Bronchial epithelial cell (primary cell): ENCODE data around the gene SLC1A4. TPM values are rescaled to one million over a fixed set of nuclear protein-coding genes. Genes with fewer than 3 reads are reported as not detected.

Source experiments
- DNase-seq: peaks from one replicate; pipeline ENCODE4 v3.0.0-alpha.2; 2010; ENCODE audit warnings: low read depth
- FAIRE-seq: peaks from 2 replicates; lab custom pipeline; 2011; peaks lifted over from hg19 to GRCh38; lab: Jason Lieb, UNC
- H3K27me3 ChIP-seq: 2 replicates; pipeline ENCODE4 v1.5.1; 2011; ENCODE audit warnings: low read length; ENCODE audit not compliant: control insufficient read depth, insufficient read depth
- H3K36me3 ChIP-seq: 2 replicates; pipeline ENCODE4 v1.5.1; 2011; ENCODE audit warnings: low read length; ENCODE audit not compliant: control insufficient read depth, insufficient read depth
- H3K4me3 ChIP-seq: 2 replicates; pipeline ENCODE4 v1.5.1; 2011; ENCODE audit warnings: mild to moderate bottlenecking, low read depth, low read length, control low read depth
- CTCF ChIP-seq: IDR thresholded peaks from 2 replicates; pipeline ENCODE4 v1.5.1; 2011; ENCODE audit warnings: mild to moderate bottlenecking, moderate library complexity, low read length, control low read depth, inconsistent platforms; ENCODE audit not compliant: insufficient read depth, severe bottlenecking
- total RNA-seq: library from RNA; depleted of rRNA; stranded (reverse); fragments of >200 nt; gene quantifications from 2 replicates; pipeline ENCODE4 v1.2.1, GENCODE V29; 2014

Gene SLC1A4
- total RNA-seq, 1 donor from 2014 or later = 26.3 TPM

GRCh38 chr2:65046633-65047407, 57.6 kb downstream of the SLC1A4 start:
- FAIRE-seq = no peak
- no peak overlapping the region for H3K4me3 ChIP-seq
- no peak for DNase-seq
- H3K27me3 ChIP-seq = no peaks in the 10 kb centered on the region
- no peak for TF ChIP-seq CTCF
- H3K36me3 ChIP-seq = no peaks in the 10 kb centered on the region

DNA sequence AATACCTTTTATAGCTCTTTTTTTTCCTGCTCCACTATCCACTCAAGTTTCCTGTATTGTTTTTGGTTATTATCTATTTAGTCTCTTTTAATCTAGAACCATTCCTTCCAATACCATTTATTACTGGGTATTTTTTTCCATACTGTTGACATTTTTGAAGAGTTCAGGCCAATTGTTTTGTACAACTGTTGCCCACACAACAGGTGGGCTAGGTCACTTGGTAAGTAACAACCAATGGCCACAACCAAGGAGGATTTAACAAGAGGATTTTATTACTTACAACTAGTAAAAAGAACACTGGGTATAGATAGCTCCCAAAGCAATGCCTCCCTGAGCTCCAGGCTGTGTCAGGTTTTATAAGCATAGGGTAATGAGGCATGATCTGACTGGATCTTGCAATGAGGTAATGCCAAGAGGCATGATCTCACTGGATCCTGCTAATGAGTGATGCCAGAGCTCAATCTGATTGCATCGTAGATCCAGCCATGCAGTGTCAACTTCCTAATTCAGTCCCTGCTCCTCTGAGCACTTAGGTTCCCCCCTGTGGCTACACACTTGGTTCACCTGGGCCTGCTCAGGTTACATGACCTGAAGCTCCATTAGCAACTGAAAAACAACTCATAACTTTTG, 59.9 kb downstream of the SLC1A4 start:
- Histone ChIP-seq H3K4me3 (no peak overlapping the region), H3K36me3 (no peaks in the 10 kb centered on the region), H3K27me3 (no peaks in the 10 kb centered on the region)
- TF ChIP-seq CTCF = no peak
- FAIRE-seq (no peak), DNase-seq (no peak)

GRCh38 chr2:65050931-65051330, 61.7 kb downstream of the SLC1A4 start:
- FAIRE-seq (no peak), DNase-seq (no peak)
- no peaks in the 10 kb centered on the region for H3K36me3 ChIP-seq
- no peaks in the 10 kb centered on the region for H3K27me3 ChIP-seq
- TF ChIP-seq CTCF = no peak
- no peak overlapping the region for H3K4me3 ChIP-seq

DNA sequence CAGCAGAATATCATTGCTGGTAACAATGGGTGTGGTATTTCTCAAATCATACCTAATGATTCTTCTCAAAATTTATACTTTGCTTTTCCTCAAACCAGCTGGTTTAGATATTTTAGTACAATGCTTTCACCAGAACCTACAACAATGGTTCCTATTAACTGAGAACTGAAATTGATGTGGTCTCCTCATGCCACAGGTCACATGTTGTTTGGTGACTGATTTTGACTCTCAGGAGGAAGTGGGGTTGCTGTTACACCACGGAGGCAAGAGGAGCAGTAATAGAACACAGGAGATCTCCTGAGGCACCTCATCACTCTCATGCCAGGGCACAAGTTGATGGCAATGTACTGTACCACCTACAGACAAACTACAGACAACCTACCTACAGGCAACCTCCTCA, 64.0 kb downstream of the SLC1A4 start:
- FAIRE-seq (no peak), DNase-seq (no peak)
- no peak for TF ChIP-seq CTCF
- Histone ChIP-seq H3K36me3 (no peaks in the 10 kb centered on the region), H3K4me3 (no peak overlapping the region), H3K27me3 (no peaks in the 10 kb centered on the region)

- H3K27me3 ChIP-seq = no peaks in the 10 kb centered on the region
- H3K36me3 ChIP-seq = no peaks in the 10 kb centered on the region
- DNase-seq (no peak), FAIRE-seq (no peak)
- no peak overlapping the region for H3K4me3 ChIP-seq
- no peak for TF ChIP-seq CTCF
These were observed 65.7 kb downstream of the SLC1A4 start for GRCh38 chr2:65054749-65055421.
